ENCODE data around the gene SDR9C7. TPM values are rescaled to one million over a fixed set of nuclear protein-coding genes. Genes with fewer than 3 reads are reported as not detected.
"Not testable (repeated sequence)": the region's sequence is repeated elsewhere in the genome, so short reads cannot be mapped to it uniquely, and the experiment has no call there.

SDR9C7 gene
- total RNA-seq, 1 donor from 2014 or later = not detected

DNA sequence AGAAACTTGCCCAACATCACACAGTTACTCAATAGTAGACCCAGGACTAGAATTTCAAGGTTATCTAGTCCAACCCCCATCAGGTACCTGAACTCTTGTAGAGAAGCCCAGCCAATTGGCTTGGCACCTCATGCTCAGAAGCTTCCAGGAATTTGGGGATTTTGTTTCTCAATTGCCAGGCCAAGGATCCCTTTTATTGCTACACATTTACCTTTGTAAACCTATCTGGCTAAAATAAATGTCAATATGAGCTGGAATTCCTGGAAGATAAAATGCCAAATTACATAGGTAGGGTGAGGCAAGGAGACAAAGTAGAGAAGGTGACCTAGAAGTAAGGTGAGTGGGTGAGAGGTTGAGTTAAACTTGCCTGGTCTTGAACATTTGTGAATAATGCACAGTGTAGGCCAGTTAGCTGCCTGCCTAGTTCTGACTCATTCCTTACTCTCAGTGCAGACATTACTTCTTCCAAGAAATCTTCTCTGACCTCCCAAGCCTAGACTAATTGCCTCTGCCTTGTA is 36.3 kb downstream of the SDR9C7 start:
- Mint-ChIP-seq H3K4me3 (ENCODE audit: unreplicated experiment) (no peak overlapping the region), H3K9me3 (ENCODE audit: unreplicated experiment) (peaks cover 9% of the 10 kb centered on the region), H3K27ac (ENCODE audit: unreplicated experiment) (no peak overlapping the region), H3K27me3 (ENCODE audit: unreplicated experiment) (peaks cover 20% of the 10 kb centered on the region), H3K36me3 (ENCODE audit: unreplicated experiment) (peaks cover 2% of the 10 kb centered on the region), H3K4me1 (ENCODE audit: unreplicated experiment) (no peaks in the 10 kb centered on the region)
- TF ChIP-seq, protein P1, sequence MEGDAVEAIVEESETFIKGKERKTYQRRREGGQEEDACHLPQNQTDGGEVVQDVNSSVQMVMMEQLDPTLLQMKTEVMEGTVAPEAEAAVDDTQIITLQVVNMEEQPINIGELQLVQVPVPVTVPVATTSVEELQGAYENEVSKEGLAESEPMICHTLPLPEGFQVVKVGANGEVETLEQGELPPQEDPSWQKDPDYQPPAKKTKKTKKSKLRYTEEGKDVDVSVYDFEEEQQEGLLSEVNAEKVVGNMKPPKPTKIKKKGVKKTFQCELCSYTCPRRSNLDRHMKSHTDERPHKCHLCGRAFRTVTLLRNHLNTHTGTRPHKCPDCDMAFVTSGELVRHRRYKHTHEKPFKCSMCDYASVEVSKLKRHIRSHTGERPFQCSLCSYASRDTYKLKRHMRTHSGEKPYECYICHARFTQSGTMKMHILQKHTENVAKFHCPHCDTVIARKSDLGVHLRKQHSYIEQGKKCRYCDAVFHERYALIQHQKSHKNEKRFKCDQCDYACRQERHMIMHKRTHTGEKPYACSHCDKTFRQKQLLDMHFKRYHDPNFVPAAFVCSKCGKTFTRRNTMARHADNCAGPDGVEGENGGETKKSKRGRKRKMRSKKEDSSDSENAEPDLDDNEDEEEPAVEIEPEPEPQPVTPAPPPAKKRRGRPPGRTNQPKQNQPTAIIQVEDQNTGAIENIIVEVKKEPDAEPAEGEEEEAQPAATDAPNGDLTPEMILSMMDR (IDR thresholded peaks at IDR 0.05) = no peak
- no peak for DNase-seq (ENCODE audit: extremely low spot score, unreplicated experiment)

DNA sequence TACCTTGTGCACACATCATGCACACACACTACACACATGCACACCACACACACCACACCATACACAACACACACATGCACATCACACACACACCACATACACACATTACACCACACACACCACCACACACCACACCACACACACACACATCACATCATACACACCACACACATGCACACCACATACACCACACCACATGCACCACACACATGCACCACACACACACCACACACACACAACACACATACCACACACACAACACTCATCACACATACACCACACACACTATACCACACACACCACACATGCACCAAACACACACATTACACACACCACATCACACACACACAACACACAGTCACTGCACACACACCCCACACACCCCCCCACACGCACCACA is 38.1 kb downstream of the SDR9C7 start:
- no peaks in the 10 kb centered on the region for H3K9me3 Mint-ChIP-seq (ENCODE audit: unreplicated experiment)
- TF ChIP-seq, protein P1 (IDR thresholded peaks at IDR 0.05) = no peak
- H3K27ac Mint-ChIP-seq (ENCODE audit: unreplicated experiment) = no peak overlapping the region
- H3K4me3 Mint-ChIP-seq (ENCODE audit: unreplicated experiment) = no peak overlapping the region
- peaks cover 31% of the 10 kb centered on the region for H3K27me3 Mint-ChIP-seq (ENCODE audit: unreplicated experiment)
- DNase-seq (ENCODE audit: extremely low spot score, unreplicated experiment) = no peak
- H3K4me1 Mint-ChIP-seq (ENCODE audit: unreplicated experiment) = no peaks in the 10 kb centered on the region
- no peaks in the 10 kb centered on the region for H3K36me3 Mint-ChIP-seq (ENCODE audit: unreplicated experiment)

DNA sequence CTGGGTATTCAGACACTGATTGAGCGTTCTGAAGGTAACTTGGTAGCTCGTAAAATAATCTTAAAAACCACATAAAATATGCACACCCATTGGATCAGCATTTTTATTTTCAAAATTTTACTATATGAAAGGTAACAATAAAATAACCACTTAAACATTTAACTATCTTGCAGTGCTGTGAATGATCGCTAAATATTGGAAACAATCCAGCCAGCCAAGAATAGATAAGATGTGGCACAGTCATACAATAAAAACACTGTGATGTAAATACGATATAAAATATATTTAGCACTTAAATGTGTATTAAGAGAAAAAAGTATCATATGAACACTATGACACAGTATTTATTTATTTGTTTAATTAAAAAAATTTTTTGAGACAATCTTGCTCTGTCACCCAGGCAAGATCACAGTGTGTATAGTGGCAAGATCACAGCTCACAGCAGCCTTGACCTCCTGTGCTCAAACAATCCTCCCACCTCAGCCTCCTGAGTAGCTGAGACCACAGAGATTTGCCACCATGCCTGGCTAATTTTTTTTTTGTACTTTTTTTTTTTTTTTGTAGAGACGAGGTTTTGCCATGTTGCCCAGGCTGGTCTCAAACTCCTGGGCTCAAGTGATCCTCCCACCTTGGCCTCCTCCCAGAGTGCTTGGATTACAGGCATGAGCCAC is 39.4 kb downstream of the SDR9C7 start:
- no peaks in the 10 kb centered on the region for H3K4me1 Mint-ChIP-seq (ENCODE audit: unreplicated experiment)

DNA sequence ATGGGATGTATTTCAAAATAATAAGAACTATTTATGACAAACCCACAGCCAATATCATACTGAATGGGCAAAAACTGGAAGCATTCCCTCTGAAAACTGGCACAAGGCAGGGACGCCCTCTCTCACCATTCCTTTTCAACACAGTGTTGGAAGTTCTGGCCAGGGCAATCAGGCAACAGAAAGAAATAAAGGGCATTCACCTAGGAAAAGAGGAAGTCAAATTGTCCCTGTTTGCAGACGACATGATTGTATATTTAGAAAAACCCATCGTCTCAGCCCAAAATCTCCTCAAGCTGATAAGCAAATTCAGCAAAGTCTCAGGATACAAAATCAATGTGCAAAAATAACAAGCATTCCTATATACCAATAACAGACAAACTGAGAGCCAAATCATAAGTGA is 42.3 kb downstream of the SDR9C7 start:
- H3K4me3 Mint-ChIP-seq (ENCODE audit: unreplicated experiment); H3K9me3 Mint-ChIP-seq (ENCODE audit: unreplicated experiment); DNase-seq (ENCODE audit: extremely low spot score, unreplicated experiment); H3K4me1 Mint-ChIP-seq (ENCODE audit: unreplicated experiment); H3K36me3 Mint-ChIP-seq (ENCODE audit: unreplicated experiment); H3K27ac Mint-ChIP-seq (ENCODE audit: unreplicated experiment): not testable (repeated sequence)
- peaks cover 58% of the 10 kb centered on the region for H3K27me3 Mint-ChIP-seq (ENCODE audit: unreplicated experiment)

More for the DNA sequence above, 39.4 kb downstream of the SDR9C7 start:
- no peak overlapping the region for H3K4me3 Mint-ChIP-seq (ENCODE audit: unreplicated experiment)
- H3K36me3 Mint-ChIP-seq (ENCODE audit: unreplicated experiment) = no peaks in the 10 kb centered on the region
- H3K27me3 Mint-ChIP-seq (ENCODE audit: unreplicated experiment) = peaks cover 42% of the 10 kb centered on the region
- no peaks in the 10 kb centered on the region for H3K9me3 Mint-ChIP-seq (ENCODE audit: unreplicated experiment)
- no peak overlapping the region for H3K27ac Mint-ChIP-seq (ENCODE audit: unreplicated experiment)
- TF ChIP-seq, protein P1 (IDR thresholded peaks at IDR 0.05) = no peak
- DNase-seq (ENCODE audit: extremely low spot score, unreplicated experiment) = no peak

DNA sequence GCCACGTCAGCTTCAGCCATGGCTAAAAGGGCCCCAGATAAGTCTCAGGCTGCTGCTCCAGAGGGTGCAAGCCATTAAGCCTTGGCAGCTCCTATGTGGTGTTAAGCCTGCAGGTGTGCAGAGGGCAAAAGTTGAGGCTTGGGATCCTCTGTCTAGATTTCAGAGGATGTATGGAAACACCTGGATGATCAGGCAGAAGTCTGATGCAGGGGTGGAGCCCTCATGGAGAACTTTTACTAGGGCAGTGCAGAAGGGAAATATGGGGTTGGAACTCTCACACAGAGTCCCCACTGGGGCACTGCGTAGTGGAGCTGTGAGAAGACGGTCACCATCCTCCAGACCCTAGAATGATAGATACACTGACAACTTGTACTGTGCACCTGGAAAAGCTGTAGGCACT is 47.9 kb downstream of the SDR9C7 start:
- DNase-seq (ENCODE audit: extremely low spot score, unreplicated experiment) = no peak
- Mint-ChIP-seq H3K36me3 (ENCODE audit: unreplicated experiment) (no peaks in the 10 kb centered on the region), H3K4me1 (ENCODE audit: unreplicated experiment) (no peaks in the 10 kb centered on the region), H3K4me3 (ENCODE audit: unreplicated experiment) (no peak overlapping the region), H3K27ac (ENCODE audit: unreplicated experiment) (no peak overlapping the region), H3K9me3 (ENCODE audit: unreplicated experiment) (peaks cover 6% of the 10 kb centered on the region), H3K27me3 (ENCODE audit: unreplicated experiment) (peaks cover 44% of the 10 kb centered on the region)
- TF ChIP-seq, protein P1 (IDR thresholded peaks at IDR 0.05) = no peak

All from osteocyte (in vitro differentiated cells).